GM19468 (cell line): ENCODE results near the gene SYNGR3.

ENCODE experiments used
- ATAC-seq: cut with Tn5 transposase; IDR thresholded peaks from one replicate; pipeline ENCODE4 v1.9.1; 2021; ENCODE audit warnings: mild to moderate bottlenecking, moderate library complexity, moderate number of reproducible peaks; ENCODE audit not compliant: unreplicated experiment; ENCODE audit errors: extremely low read depth

The SYNGR3 gene

GRCh38 chr16:1975432-1976215, 14.1 kb upstream of the SYNGR3 start:
- ATAC-seq: no peak

GRCh38 chr16:1976216-1976520, 13.6 kb upstream of the SYNGR3 start:
- no peak for ATAC-seq

GRCh38 chr16:1976951-1977874, 12.6 kb upstream of the SYNGR3 start:
- no peak for ATAC-seq

GRCh38 chr16:1977875-1978268, 11.9 kb upstream of the SYNGR3 start:
- ATAC-seq: no peak

DNA sequence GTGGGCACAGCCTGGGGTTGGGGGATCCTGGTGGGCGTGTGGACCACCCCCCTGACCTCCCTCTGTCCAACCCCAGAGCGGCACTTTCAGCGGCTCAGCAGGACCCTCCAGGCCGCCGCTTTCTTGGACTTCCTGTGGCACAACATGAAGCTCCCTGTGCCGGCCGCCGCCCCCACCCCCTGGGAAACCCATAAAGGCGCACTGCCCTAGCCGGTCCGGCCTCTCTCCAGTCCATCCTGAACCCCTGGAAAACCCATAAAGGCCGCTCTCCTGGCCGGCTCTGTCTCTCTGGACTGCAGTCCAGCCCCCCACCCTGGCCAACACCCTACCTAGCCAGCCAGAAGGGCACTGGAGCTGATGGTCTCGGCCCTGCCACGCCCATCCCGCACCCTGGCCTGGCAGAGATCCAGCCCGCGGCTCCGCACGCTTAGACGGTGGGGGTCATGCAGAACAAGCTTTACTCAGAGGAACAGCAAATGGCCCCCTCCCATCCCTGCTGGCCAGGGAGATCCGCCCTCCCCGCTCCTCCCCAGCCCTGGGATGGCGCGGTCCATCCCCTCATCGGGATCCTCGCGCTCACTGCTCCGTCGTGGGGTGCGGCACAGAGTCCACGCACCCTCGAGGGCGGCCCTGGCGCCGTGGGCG, 11.2 kb upstream of the SYNGR3 start:
- no peak for ATAC-seq

GRCh38 chr16:1979271-1980029, 10.3 kb upstream of the SYNGR3 start:
- ATAC-seq: no peak

DNA sequence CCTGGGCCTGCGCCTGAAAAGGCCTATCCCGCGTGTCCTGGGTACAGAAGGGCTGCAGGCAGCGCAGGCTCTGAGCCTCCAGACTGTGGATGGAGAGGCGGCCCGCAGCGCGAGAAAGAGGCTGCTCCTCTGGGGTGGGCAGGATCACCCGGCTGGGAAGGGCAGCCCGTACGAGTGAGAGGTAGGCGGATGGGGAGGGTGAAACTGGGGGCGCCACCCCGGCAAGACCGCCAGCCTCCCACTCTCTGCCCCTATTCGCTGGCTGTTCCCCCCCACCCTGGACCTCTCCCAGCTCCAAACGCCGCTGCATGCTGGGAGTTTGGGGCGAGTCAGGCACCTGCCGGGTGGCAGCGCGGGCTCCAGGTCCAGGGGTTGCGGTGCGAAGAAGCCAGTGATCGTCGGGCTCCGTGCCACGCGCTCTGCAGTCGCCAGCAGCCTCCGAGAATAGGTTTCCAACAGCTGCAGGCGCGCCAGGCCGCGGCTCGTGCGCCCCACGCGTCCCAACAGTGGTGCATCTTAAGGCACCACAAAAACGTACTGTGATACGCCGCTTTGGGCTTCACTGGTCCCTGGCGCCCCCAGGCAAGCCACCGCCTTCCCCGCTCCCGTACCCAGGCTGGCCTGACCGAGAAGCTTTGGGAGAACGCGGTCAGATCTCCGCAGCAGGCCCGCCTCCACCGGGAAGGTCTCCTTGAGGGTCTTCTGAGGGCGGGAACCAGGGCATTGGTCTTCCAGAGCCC, 9.6 kb upstream of the SYNGR3 start:
- ATAC-seq: no peak

DNA sequence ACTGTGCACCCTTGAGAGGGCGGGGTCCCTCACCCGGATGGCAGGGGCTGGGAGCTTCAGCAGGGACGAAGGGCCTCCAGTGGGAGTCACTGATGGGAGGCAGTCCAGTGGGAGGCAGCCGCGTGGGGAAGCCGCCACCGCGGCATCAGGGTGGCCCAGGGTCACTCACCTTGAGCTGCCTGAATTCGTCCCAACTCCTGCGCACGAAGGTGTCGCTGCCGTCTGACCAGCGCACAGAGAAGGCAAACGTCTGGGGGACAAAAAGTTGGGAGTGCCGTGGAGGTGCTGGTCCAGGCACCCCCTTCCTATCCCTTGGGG, 9.0 kb upstream of the SYNGR3 start:
- ATAC-seq: no peak

GRCh38 chr16:1981398-1981836, 8.4 kb upstream of the SYNGR3 start, which contains the start of gene NOXO1:
Gene NOXO1, minus strand, starts transcription at chr16:1981469. Its CDS starts 290 bp downstream, at chr16:1981179.
- ATAC-seq: no peak

DNA sequence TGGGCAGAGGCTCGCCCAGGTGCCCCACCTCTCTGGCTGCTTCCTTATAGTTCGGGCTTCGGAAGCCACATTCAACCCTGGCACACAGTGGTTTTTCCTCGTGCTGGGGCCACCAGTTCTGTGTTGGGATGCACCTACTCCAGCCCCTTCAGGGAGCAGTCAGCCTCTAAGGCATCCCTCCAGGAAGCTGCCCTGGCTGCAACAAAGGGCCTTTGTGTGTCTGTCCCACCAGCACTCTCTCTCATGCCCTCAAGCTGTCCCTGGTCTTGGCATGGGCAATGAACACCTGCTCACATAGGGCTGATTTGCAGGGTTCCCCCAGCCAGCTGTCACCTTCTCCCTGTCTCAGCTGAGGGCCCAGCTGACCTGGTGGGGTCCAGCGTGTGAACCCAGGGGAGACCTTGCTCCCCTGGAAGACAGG, 7.7 kb upstream of the SYNGR3 start:
- ATAC-seq: no peak

DNA sequence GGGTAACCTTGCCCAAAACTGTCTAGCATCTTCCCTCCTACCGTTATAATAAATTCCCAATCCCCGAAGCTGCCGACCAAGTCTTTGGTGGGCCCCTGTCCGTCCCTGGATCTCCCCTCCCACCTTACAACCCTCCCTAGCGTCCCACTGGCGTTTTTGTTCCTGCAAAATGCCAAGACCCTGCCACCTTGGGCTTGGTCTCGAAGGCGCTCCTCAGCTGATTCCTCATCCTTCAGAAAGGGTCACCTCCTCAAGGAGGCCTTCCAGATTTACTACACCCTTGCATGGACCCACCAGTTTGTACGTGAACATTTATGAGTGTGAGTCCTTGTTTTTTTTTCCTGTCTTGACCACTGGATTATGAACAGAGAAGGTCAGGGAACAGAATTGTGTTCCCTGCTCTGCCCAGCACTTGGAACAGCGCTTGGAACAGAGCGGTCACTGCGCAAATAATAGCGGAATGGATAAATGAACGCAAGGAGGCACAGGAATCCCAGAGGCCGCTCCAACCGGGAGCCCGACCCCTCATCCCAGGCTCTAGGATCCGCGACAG, 6.7 kb upstream of the SYNGR3 start:
- ATAC-seq: no peak

DNA sequence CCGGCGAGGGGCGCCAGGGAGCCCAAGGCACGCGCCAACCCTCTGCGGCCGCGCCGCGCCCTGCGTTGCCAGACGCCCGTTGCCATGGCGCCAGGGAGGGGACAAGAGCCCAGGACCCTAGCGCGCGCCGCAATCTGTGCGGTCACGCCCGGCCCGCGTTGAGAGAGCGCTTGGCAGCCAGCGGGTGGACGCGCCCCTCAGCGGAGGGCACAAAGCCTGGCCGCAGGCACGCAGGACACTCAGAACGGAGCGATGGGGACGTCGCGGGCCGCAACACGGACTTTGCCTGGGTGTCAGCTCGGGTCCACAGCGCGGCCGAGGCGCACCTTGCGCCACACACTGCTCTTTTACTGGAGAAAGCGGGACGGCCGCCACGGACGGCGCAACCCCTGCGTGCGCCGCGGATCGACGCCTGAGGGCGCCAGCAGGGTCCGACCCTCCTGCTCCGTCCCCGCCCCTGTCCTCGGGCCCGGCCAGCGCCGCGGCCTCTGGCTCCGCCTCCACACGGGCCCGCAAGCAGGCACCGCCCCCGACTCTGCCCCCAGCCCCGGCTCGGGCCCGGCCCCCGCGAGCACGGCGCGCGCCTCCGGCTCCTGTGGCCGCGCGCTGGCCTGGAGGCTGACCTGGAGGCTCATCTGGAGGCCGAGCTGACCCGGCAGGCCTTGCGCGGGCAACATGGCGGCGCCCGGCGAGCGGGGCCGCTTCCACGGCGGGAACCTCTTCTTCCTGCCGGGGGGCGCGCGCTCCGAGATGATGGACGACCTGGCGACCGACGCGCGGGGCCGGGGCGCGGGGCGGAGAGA, 6.0 kb upstream of the SYNGR3 start, which contains the start of gene GFER:
Gene GFER, plus strand, starts transcription at position 650 of the 803 bp plus-strand sequence. Its CDS starts 26 bp downstream, at position 676.
- peak; percentile 58 for ATAC-seq

DNA sequence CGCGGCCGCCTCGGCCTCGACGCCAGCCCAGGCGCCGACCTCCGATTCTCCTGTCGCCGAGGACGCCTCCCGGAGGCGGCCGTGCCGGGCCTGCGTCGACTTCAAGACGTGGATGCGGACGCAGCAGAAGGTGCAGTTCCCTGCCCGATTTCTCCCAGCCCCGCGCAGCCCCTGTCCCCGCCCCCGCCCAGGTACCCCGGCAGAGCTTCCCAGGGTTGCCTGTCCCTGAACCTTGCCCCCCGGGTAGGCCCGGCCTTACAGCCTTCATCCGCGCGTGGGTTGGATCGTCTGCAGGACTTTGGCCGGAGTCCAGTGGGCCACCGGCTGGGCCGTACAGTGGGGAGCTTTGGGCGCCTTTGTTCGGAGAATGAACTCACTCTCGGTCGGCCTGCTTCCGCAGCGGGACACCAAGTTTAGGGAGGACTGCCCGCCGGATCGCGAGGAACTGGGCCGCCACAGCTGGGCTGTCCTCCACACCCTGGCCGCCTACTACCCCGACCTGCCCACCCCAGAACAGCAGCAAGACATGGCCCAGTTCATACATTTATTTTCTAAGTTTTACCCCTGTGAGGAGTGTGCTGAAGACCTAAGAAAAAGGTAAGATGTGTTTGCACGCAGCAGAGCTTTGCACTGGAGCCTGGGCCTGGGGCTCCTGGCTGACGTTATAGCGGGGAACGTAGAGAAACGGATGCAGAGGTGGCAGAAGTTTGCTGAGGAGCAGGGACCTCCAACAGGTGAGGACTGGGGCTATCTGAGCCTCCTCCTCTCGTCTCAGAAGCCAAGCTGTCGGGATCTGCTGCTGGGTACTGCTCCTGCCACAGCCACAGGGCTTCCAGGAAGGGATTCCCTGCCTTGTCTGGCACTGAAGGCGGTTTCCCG, 5.2 kb upstream of the SYNGR3 start:
- ATAC-seq: no peak

- ATAC-seq: no peak
Measured at GRCh38 chr16:1985466-1986150, 4.2 kb upstream of the SYNGR3 start.

DNA sequence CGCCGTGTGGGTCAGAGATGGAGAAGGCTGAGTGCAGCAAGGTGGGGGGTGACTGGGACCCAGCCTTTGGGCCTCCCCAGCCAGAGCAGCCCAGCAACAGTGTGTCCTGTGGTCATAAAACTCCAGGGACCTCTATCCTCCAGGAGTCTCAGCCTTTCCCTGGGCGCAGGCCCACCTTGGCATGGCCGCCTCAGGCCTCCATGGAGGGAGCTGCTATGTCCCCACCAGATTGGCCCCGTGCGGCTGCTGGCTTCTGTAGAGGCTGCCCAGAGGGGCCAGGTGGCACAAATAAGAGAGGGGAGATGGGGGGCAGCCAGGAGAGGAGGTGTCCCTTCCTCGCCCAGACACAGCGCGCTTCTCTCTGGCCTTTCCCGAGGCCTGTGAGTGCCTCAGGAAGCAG, 2.6 kb upstream of the SYNGR3 start:
- no peak for ATAC-seq

GRCh38 chr16:1990101-1990350, 256 bp downstream of the SYNGR3 start:
- ATAC-seq: no peak
